ENCODE data around the gene TMEM269.
"Not testable (repeated sequence)": the region's sequence is repeated elsewhere in the genome, so short reads cannot be mapped to it uniquely, and the experiment has no call there.

The TMEM269 gene

DNA sequence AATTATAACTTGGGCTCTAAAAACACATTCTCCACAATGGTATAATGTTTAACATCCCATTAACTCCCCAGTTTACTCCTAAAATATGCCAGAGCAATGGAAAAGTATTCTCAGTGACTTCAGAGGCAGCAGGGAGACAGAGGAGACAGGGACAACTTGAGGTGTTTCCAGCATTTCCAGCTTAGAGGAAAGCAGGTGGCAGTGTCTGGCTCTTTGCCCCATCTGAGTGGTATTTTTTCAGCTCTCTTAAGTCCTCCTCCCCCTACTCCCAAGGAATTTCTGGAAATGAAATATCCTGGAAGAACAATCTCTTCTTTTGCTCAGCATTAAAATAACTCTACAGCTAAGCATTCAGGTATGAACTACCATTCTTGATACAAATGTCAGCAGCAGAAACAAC lies 21.4 kb downstream of the TMEM269 start:
- peaks cover 7 to 36% of the 10 kb centered on the region in 2 donors for H3K36me3 ChIP-seq (replicated peaks in 1 of 2; ENCODE audit: control insufficient read depth in 2 of 2, insufficient read depth in 2 of 2, low read length in 2 of 2)
- no peak overlapping the region for H3K4ac ChIP-seq (ENCODE audit: low read length)
- H2BK12ac ChIP-seq (ENCODE audit: low read length): no peak overlapping the region
- no peak overlapping the region for H2BK5ac ChIP-seq (ENCODE audit: low read length)
- no peak overlapping the region for H3K4me2 ChIP-seq (ENCODE audit: insufficient read depth, low read length, poor library complexity, severe bottlenecking)
- H3K79me1 ChIP-seq (ENCODE audit: low read depth, low read length): peaks cover 1% of the 10 kb centered on the region
- no peaks in the 10 kb centered on the region for H3K9me3 ChIP-seq (replicated peaks in 1 of 2; ENCODE audit: control insufficient read depth in 2 of 2, insufficient read depth in 1 of 2, low read depth in 1 of 2, low read length in 2 of 2)
- no peak overlapping the region for H4K91ac ChIP-seq (ENCODE audit: low read depth, low read length, poor library complexity)
- DNase-seq (ENCODE audit: low spot score): no peak
- H2AFZ ChIP-seq (ENCODE audit: low read length): no peak overlapping the region
- no peaks in the 10 kb centered on the region for H3K27me3 ChIP-seq (ENCODE audit: control insufficient read depth in 3 of 3, insufficient read depth in 3 of 3, low read depth in 1 of 3, low read length in 3 of 3)
- H2BK15ac ChIP-seq (ENCODE audit: low read length): no peak overlapping the region
- H3K23ac ChIP-seq (ENCODE audit: low read depth, low read length, poor library complexity): no peak overlapping the region
- no peak overlapping the region for H2AK5ac ChIP-seq (ENCODE audit: low read depth, low read length)
- H3K9ac ChIP-seq (ENCODE audit: low read depth, low read length, poor library complexity): no peak overlapping the region
- H3K4me1 ChIP-seq (ENCODE audit: control insufficient read depth in 2 of 2, insufficient read depth in 1 of 2, low read depth in 1 of 2, low read length in 2 of 2): no peaks in the 10 kb centered on the region
- H2BK120ac ChIP-seq (ENCODE audit: low read depth, low read length): no peak overlapping the region
- no peak overlapping the region for H3K14ac ChIP-seq (ENCODE audit: low read length)
- no peak overlapping the region for H3K4me3 ChIP-seq (ENCODE audit: low read length in 2 of 2)
- H3K27ac ChIP-seq (replicated peaks; ENCODE audit: low read length): no peak overlapping the region
- H3K18ac ChIP-seq (ENCODE audit: low read length): no peak overlapping the region
- H4K8ac ChIP-seq (ENCODE audit: low read depth, low read length): no peak overlapping the region

DNA sequence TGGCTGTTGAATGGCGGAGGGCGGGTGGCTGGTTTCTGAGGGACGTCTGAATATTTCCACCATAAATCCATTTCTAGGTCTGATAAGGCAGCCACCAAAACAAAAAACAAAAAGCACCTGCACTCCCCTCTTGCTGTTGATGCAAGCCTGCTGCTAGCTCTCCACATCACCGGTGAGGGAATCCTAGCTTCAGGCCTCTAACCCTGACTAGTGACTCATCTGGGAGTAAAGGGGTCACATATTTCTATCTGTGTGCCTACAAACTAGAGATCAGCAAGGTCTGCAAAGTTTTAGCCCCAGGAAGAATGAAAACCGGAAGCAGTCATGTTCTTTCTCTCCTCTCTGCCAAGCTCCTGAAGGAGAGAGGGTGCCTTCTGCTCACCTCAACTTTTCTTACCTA lies 21.8 kb downstream of the TMEM269 start:
- Histone ChIP-seq H3K79me1 (ENCODE audit: low read depth, low read length) (peaks cover 1% of the 10 kb centered on the region), H4K8ac (ENCODE audit: low read depth, low read length) (no peak overlapping the region), H3K14ac (ENCODE audit: low read length) (no peak overlapping the region), H3K4me2 (ENCODE audit: insufficient read depth, low read length, poor library complexity, severe bottlenecking) (no peak overlapping the region), H3K18ac (ENCODE audit: low read length) (no peak overlapping the region), H3K27ac (replicated peaks; ENCODE audit: low read length) (no peak overlapping the region), H3K4me1 (ENCODE audit: control insufficient read depth in 2 of 2, insufficient read depth in 1 of 2, low read depth in 1 of 2, low read length in 2 of 2) (no peaks in the 10 kb centered on the region), H2AK5ac (ENCODE audit: low read depth, low read length) (no peak overlapping the region), H3K27me3 (ENCODE audit: control insufficient read depth in 3 of 3, insufficient read depth in 3 of 3, low read depth in 1 of 3, low read length in 3 of 3) (no peaks in the 10 kb centered on the region), H3K23ac (ENCODE audit: low read depth, low read length, poor library complexity) (no peak overlapping the region), H2BK15ac (ENCODE audit: low read length) (no peak overlapping the region), H2BK5ac (ENCODE audit: low read length) (no peak overlapping the region), H2AFZ (ENCODE audit: low read length) (no peak overlapping the region), H3K4me3 (ENCODE audit: low read length in 2 of 2) (no peak overlapping the region), H2BK12ac (ENCODE audit: low read length) (no peak overlapping the region), H4K91ac (ENCODE audit: low read depth, low read length, poor library complexity) (no peak overlapping the region), H3K9ac (ENCODE audit: low read depth, low read length, poor library complexity) (no peak overlapping the region), H2BK120ac (ENCODE audit: low read depth, low read length) (no peak overlapping the region), H3K36me3 (replicated peaks in 1 of 2; ENCODE audit: control insufficient read depth in 2 of 2, insufficient read depth in 2 of 2, low read length in 2 of 2) (peaks cover 7 to 40% of the 10 kb centered on the region in 2 donors), H3K9me3 (replicated peaks in 1 of 2; ENCODE audit: control insufficient read depth in 2 of 2, insufficient read depth in 1 of 2, low read depth in 1 of 2, low read length in 2 of 2) (no peaks in the 10 kb centered on the region), H3K4ac (ENCODE audit: low read length) (no peak overlapping the region)
- DNase-seq (ENCODE audit: low spot score): no peak
- no CpG with 5 or more reads among the region's 5 CpGs for WGBS, 2 donors (ENCODE audit: extremely low coverage in 2 of 2, insufficient read length in 2 of 2, insufficient replicate concordance in 1 of 2)

DNA sequence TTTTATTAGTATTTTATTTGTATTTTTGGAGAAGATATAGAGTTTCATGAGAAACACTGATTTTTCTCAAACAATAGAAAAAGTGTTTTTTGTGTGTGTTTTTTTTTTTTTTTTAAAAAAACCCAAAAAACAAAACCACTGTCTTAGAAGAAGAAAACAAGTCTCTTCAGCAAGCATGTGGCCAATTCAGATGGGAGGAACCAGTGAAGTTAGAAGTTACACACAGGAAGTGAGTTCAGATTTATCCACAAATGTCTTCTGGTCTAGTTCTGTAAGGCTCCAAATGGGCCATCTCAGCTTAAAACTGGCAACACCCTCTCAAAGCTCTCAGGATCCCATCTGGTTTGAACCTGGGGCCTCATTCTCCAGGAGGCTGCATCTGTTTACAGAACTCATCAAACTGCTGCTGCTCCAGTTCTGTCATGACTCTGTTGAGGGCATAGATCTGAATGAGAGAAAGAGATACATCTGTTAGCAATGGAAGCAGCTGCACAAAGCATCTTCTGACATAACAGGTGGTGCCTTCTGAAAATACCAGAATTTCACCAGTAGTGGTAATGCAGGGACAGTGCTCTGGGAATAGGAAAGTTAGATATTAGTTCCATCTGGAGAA lies 22.4 kb downstream of the TMEM269 start:
- H3K36me3 ChIP-seq (replicated peaks in 1 of 2; ENCODE audit: control insufficient read depth in 2 of 2, insufficient read depth in 2 of 2, low read length in 2 of 2): peaks cover 7 to 41% of the 10 kb centered on the region in 2 donors
- no peak overlapping the region for H3K14ac ChIP-seq (ENCODE audit: low read length)
- no peak overlapping the region for H3K9ac ChIP-seq (ENCODE audit: low read depth, low read length, poor library complexity)
- no peak overlapping the region for H4K8ac ChIP-seq (ENCODE audit: low read depth, low read length)
- DNase-seq (ENCODE audit: low spot score): no peak
- no peak overlapping the region for H2BK120ac ChIP-seq (ENCODE audit: low read depth, low read length)
- no peaks in the 10 kb centered on the region for H3K9me3 ChIP-seq (replicated peaks in 1 of 2; ENCODE audit: control insufficient read depth in 2 of 2, insufficient read depth in 1 of 2, low read depth in 1 of 2, low read length in 2 of 2)
- no peak overlapping the region for H2AFZ ChIP-seq (ENCODE audit: low read length)
- no peak overlapping the region for H2BK12ac ChIP-seq (ENCODE audit: low read length)
- no peak overlapping the region for H3K4me2 ChIP-seq (ENCODE audit: insufficient read depth, low read length, poor library complexity, severe bottlenecking)
- no peaks in the 10 kb centered on the region for H3K4me1 ChIP-seq (ENCODE audit: control insufficient read depth in 2 of 2, insufficient read depth in 1 of 2, low read depth in 1 of 2, low read length in 2 of 2)
- H2BK15ac ChIP-seq (ENCODE audit: low read length): no peak overlapping the region
- no peak overlapping the region for H3K27ac ChIP-seq (replicated peaks; ENCODE audit: low read length)
- H3K18ac ChIP-seq (ENCODE audit: low read length): no peak overlapping the region
- H3K79me1 ChIP-seq (ENCODE audit: low read depth, low read length): peaks cover 1% of the 10 kb centered on the region
- no peak overlapping the region for H2BK5ac ChIP-seq (ENCODE audit: low read length)
- no peaks in the 10 kb centered on the region for H3K27me3 ChIP-seq (ENCODE audit: control insufficient read depth in 3 of 3, insufficient read depth in 3 of 3, low read depth in 1 of 3, low read length in 3 of 3)
- no peak overlapping the region for H4K91ac ChIP-seq (ENCODE audit: low read depth, low read length, poor library complexity)
- H2AK5ac ChIP-seq (ENCODE audit: low read depth, low read length): no peak overlapping the region
- H3K4ac ChIP-seq (ENCODE audit: low read length): no peak overlapping the region
- H3K4me3 ChIP-seq (ENCODE audit: low read length in 2 of 2): no peak overlapping the region
- H3K23ac ChIP-seq (ENCODE audit: low read depth, low read length, poor library complexity): no peak overlapping the region

DNA sequence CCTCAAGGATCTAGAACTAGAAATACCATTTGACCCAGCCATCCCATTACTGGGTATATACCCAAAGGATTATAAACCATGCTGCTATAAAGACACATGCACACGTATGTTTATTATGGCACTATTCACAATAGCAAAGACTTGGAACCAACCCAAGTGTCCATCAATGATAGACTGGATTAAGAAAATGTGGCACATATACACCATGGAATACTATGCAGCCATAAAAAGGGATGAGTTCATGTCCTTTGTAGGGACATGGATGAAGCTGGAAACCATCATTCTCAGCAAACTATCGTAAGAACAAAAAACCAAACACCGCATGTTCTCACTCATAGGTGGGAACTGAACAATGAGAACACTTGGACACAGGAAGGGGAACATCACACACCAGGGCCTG lies 30.0 kb downstream of the TMEM269 start:
- not testable (repeated sequence) for H3K18ac ChIP-seq (ENCODE audit: low read length); H2BK120ac ChIP-seq (ENCODE audit: low read depth, low read length); H2BK12ac ChIP-seq (ENCODE audit: low read length); DNase-seq (ENCODE audit: low spot score); H3K23ac ChIP-seq (ENCODE audit: low read depth, low read length, poor library complexity); H3K27ac ChIP-seq (replicated peaks; ENCODE audit: low read length); H3K4me2 ChIP-seq (ENCODE audit: insufficient read depth, low read length, poor library complexity, severe bottlenecking); H2BK15ac ChIP-seq (ENCODE audit: low read length); H2AFZ ChIP-seq (ENCODE audit: low read length); H2BK5ac ChIP-seq (ENCODE audit: low read length); H4K91ac ChIP-seq (ENCODE audit: low read depth, low read length, poor library complexity); H3K4me1 ChIP-seq (ENCODE audit: control insufficient read depth in 2 of 2, insufficient read depth in 1 of 2, low read depth in 1 of 2, low read length in 2 of 2); H3K4me3 ChIP-seq (ENCODE audit: low read length in 2 of 2); H3K14ac ChIP-seq (ENCODE audit: low read length); H2AK5ac ChIP-seq (ENCODE audit: low read depth, low read length); H3K4ac ChIP-seq (ENCODE audit: low read length); H3K79me1 ChIP-seq (ENCODE audit: low read depth, low read length); H3K9me3 ChIP-seq (replicated peaks in 1 of 2; ENCODE audit: control insufficient read depth in 2 of 2, insufficient read depth in 1 of 2, low read depth in 1 of 2, low read length in 2 of 2); H3K9ac ChIP-seq (ENCODE audit: low read depth, low read length, poor library complexity); H3K27me3 ChIP-seq (ENCODE audit: control insufficient read depth in 3 of 3, insufficient read depth in 3 of 3, low read depth in 1 of 3, low read length in 3 of 3); H4K8ac ChIP-seq (ENCODE audit: low read depth, low read length)
- H3K36me3 ChIP-seq (replicated peaks in 1 of 2; ENCODE audit: control insufficient read depth in 2 of 2, insufficient read depth in 2 of 2, low read length in 2 of 2): peaks cover 0 to 20% of the 10 kb centered on the region in 2 donors
- WGBS, 2 donors (ENCODE audit: extremely low coverage in 2 of 2, insufficient read length in 2 of 2, insufficient replicate concordance in 1 of 2): no CpG with 5 or more reads among the region's 3 CpGs
